HAP-1 (cell line): ENCODE results near the gene LEAP2.
A peak's percentile ranks its signal among the peaks of the same experiment; 100 is the strongest.

Experiments
- DNase-seq, 2 experiments: peaks; one replicate each; pipeline ENCODE4 v3.0.0-alpha.2; 2016 to 2020; ENCODE audit warnings: low spot score in 2 of 2
- H3K27me3 ChIP-seq: fragments of 250-450 bp; sonication (Bioruptor Pico); 2 replicates; pipeline ENCODE4 v1.5.1; 2020; ENCODE audit warnings: low read depth, mild to moderate bottlenecking, moderate library complexity
- H3K36me3 ChIP-seq: fragments of 250-450 bp; sonication (Bioruptor Pico); replicated peaks from 2 replicates; pipeline ENCODE4 v1.5.1; 2020; ENCODE audit warnings: mild to moderate bottlenecking
- H3K4me1 ChIP-seq: fragments of 250-450 bp; sonication (Bioruptor Pico); 2 replicates; pipeline ENCODE4 v1.5.1; 2020; ENCODE audit warnings: mild to moderate bottlenecking
- H3K4me3 ChIP-seq: fragments of 250-450 bp; sonication (Bioruptor Pico); 2 replicates; pipeline ENCODE4 v1.5.1; 2020; ENCODE audit warnings: mild to moderate bottlenecking, moderate library complexity
- H3K9me3 ChIP-seq: fragments of 250-450 bp; sonication (Bioruptor Pico); 2 replicates; pipeline ENCODE4 v1.5.1; 2020; ENCODE audit warnings: mild to moderate bottlenecking, moderate library complexity
- in situ Hi-C: fragments of 300-500 bp; cut with MboI; formaldehyde crosslinking; loops from 3 replicates; pipeline ENCODE4 v1.14.3; 2020; ENCODE audit warnings: low sequenced_read_pairs, inconsistent platforms, mixed read lengths

Gene LEAP2

GRCh38 chr5:132877466-132877865, 4.0 kb downstream of the LEAP2 start:
- Histone ChIP-seq H3K4me3 (no peak overlapping the region), H3K27me3 (no peaks in the 10 kb centered on the region), H3K9me3 (no peaks in the 10 kb centered on the region), H3K36me3 (peaks cover 24% of the 10 kb centered on the region), H3K4me1 (no peaks in the 10 kb centered on the region)
- in situ Hi-C loops, result no loop called here
- no peak for DNase-seq

DNA sequence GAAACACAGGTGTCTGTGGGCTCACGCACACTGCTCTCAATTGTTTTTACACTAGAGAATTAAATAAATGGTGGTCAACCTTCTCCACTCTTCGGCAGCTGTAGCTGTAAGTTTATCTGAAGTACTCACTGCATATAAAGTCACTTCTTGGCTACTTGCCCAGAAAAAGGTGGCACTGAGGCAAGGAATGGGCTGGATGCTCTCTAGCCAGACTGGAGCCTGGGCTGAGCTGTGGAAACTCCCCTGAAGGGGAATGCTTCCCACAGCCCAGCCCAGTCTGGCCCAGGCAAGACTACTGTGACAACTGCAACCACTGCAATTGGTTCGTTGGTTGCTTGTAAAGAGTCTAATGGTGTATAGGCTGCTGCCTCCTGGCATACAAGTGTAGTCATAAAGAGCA, 4.5 kb downstream of the LEAP2 start:
- Histone ChIP-seq H3K36me3 (peaks cover 23% of the 10 kb centered on the region), H3K9me3 (no peaks in the 10 kb centered on the region), H3K4me1 (no peaks in the 10 kb centered on the region), H3K27me3 (no peaks in the 10 kb centered on the region), H3K4me3 (no peak overlapping the region)
- in situ Hi-C loops, result no loop called here
- no peak for DNase-seq

GRCh38 chr5:132883261-132883834, 9.9 kb downstream of the LEAP2 start:
- Histone ChIP-seq H3K36me3 (peaks cover 41% of the 10 kb centered on the region), H3K4me3 (no peak overlapping the region), H3K9me3 (no peaks in the 10 kb centered on the region), H3K4me1 (no peaks in the 10 kb centered on the region), H3K27me3 (no peaks in the 10 kb centered on the region)
- DNase-seq, result peak; percentile 65
- in situ Hi-C loops, result no loop called here

- in situ Hi-C loops, result no loop called here
- Histone ChIP-seq H3K36me3 (peaks cover 46% of the 10 kb centered on the region), H3K9me3 (no peaks in the 10 kb centered on the region), H3K27me3 (no peaks in the 10 kb centered on the region), H3K4me1 (no peaks in the 10 kb centered on the region), H3K4me3 (no peak overlapping the region)
- no peak for DNase-seq
These were observed 11.1 kb downstream of the LEAP2 start for GRCh38 chr5:132884548-132884947.

DNA sequence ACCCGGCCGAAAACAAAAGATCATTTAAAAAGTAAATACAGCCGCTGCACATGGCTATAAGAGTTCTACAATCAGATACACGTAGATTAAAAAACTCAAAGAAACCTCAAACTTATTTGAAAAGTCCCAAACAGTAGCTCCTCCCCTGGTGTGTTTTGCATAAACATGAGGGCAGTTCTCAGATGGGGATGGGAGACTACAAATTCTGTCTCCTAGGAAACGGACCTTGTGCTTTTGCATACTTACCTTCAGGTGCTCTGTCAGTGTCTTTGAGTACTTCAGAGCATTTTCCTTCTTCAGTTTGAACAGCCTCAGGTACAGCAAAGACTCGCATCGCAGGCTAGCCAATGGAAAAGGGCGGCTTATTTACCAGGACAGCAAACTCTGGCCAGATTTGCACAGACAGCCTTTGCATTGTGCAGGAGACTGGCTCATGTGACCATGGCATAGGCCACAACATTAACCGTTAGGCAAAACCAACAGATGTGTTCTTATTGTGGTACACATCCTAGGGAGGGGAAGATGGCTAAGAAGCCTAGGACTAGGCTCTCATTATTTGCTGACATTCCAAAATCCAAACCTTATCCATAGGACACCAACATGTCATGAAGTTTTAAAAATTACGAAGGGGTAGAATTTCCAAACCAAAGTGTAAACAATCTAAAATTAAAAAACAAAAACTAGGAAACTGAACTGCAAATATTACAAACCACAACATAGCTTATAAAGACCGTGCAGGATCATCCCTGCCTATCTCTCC, 12.8 kb downstream of the LEAP2 start:
- DNase-seq, result no peak
- Histone ChIP-seq H3K4me3 (no peak overlapping the region), H3K36me3 (peaks cover 34% of the 10 kb centered on the region), H3K9me3 (no peaks in the 10 kb centered on the region), H3K4me1 (no peaks in the 10 kb centered on the region), H3K27me3 (no peaks in the 10 kb centered on the region)
- in situ Hi-C loops, result no loop called here

DNA sequence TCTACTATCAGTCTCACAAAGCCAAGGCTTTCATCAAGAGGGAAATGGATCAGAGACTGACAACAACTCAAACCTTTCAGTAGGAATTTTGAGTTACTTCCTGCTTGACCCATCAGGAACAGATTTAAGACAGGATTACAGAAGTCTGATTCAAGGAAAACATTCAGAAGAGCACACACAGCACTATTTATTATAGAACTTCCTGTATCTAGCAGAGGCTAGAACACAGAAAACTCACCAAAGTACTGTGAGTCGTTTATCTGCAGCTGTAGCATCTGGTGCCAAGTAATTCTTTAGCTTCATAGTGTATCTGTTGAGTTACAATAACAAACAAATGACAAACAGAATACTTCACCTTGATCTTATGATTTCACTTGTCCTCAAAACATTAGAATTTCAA, 13.8 kb downstream of the LEAP2 start:
- in situ Hi-C loops, result no loop called here
- Histone ChIP-seq H3K27me3 (no peaks in the 10 kb centered on the region), H3K4me1 (no peaks in the 10 kb centered on the region), H3K4me3 (no peak overlapping the region), H3K36me3 (peaks cover 40% of the 10 kb centered on the region), H3K9me3 (no peaks in the 10 kb centered on the region)
- DNase-seq, result no peak

GRCh38 chr5:132889501-132889900, 16.0 kb downstream of the LEAP2 start:
- in situ Hi-C loops, result no loop called here
- no peak for DNase-seq
- Histone ChIP-seq H3K27me3 (no peaks in the 10 kb centered on the region), H3K9me3 (no peaks in the 10 kb centered on the region), H3K4me1 (no peaks in the 10 kb centered on the region), H3K36me3 (peaks cover 55% of the 10 kb centered on the region), H3K4me3 (no peak overlapping the region)

DNA sequence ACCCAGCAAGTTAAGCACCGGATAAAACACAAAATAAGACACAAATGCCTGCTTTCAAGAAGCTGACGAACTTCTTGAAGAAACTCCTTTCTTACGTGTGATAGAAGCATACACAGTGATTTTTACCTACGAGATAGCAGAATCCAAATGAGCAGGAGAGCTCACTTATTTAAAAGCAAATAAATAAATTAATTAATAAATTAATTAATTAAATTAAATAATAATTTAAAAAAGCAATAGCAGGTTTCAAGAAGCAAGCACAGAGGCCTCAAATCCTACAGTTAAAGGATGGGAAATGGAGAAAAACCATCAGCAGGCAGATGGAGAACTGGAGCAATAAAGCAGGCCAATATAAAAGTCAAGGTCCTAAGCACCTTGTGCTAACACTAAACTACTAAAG, 17.3 kb downstream of the LEAP2 start:
- Histone ChIP-seq H3K4me3 (no peak overlapping the region), H3K36me3 (peaks cover 60% of the 10 kb centered on the region), H3K9me3 (no peaks in the 10 kb centered on the region), H3K4me1 (no peaks in the 10 kb centered on the region), H3K27me3 (no peaks in the 10 kb centered on the region)
- in situ Hi-C loops, result no loop called here
- DNase-seq, result no peak

DNA sequence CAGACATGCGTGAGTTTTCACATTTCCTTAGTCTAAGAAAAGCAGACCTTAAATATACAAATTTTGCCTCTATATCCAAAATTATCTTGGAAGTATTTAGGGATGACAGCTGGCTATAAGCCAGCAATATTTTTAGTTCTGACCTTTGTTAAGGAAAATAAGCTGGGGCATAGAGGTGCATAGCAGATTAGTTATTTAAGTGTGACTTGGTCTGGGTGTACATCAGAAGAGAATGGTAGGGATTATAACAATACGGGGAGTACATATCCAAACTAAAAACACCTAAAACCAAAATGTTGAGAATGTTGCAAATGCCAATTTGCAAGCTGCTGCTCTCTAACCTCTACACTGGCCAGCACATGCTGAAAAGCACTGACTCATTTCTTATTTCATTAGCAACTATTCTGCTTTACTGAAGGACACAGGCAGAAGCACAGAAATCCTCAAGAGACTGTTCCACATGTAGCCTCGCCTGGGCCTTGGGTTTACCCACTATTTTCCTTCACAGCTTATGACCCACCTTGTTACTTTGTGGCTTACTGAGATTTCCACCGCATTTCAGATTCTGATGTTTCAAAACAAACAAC, 22.3 kb downstream of the LEAP2 start:
- Histone ChIP-seq H3K36me3 (peaks cover 58% of the 10 kb centered on the region), H3K27me3 (no peaks in the 10 kb centered on the region), H3K9me3 (no peaks in the 10 kb centered on the region), H3K4me1 (peaks cover 5% of the 10 kb centered on the region), H3K4me3 (no peak overlapping the region)
- no peak for DNase-seq
- in situ Hi-C loops, result no loop called here

- no peaks in the 10 kb centered on the region for H3K27me3 ChIP-seq
- no peaks in the 10 kb centered on the region for H3K9me3 ChIP-seq
- peaks cover 11% of the 10 kb centered on the region for H3K4me1 ChIP-seq
- H3K4me3 ChIP-seq, result no peak overlapping the region
- no peak for DNase-seq
- in situ Hi-C loops, result no loop called here
- H3K36me3 ChIP-seq, result peaks cover 54% of the 10 kb centered on the region
These were observed 23.2 kb downstream of the LEAP2 start for GRCh38 chr5:132896685-132897084.

- in situ Hi-C loops, result no loop called here
- Histone ChIP-seq H3K27me3 (no peaks in the 10 kb centered on the region), H3K36me3 (peaks cover 41% of the 10 kb centered on the region), H3K9me3 (no peaks in the 10 kb centered on the region), H3K4me3 (no peak overlapping the region), H3K4me1 (peaks cover 21% of the 10 kb centered on the region)
- DNase-seq, result no peak
These were observed 24.6 kb downstream of the LEAP2 start for GRCh38 chr5:132898094-132898493.

GRCh38 chr5:132901036-132901435, 27.6 kb downstream of the LEAP2 start:
- peaks cover 24% of the 10 kb centered on the region for H3K36me3 ChIP-seq
- in situ Hi-C loops, result no loop called here

GRCh38 chr5:132901730-132902129, 28.3 kb downstream of the LEAP2 start:
- Histone ChIP-seq H3K9me3 (no peaks in the 10 kb centered on the region), H3K4me3 (no peak overlapping the region), H3K4me1 (peaks cover 34% of the 10 kb centered on the region), H3K36me3 (peaks cover 17% of the 10 kb centered on the region; the same call in 1 of the 2 replicates), H3K27me3 (no peaks in the 10 kb centered on the region)
- DNase-seq, result no peak
- in situ Hi-C loops, result no loop called here

More at GRCh38 chr5:132901036-132901435, 27.6 kb downstream of the LEAP2 start:
- Histone ChIP-seq H3K27me3 (no peaks in the 10 kb centered on the region), H3K9me3 (no peaks in the 10 kb centered on the region), H3K4me3 (no peak overlapping the region), H3K4me1 (peaks cover 33% of the 10 kb centered on the region)
- DNase-seq, result peak; percentile 74 to 98

- H3K4me3 ChIP-seq, result no peak overlapping the region
- peaks cover 6% of the 10 kb centered on the region for H3K36me3 ChIP-seq
- peaks cover 28% of the 10 kb centered on the region for H3K4me1 ChIP-seq
- peak in 1 of 2 experiments; percentile 8 for DNase-seq
- no peaks in the 10 kb centered on the region for H3K27me3 ChIP-seq
- in situ Hi-C loops, result no loop called here
- H3K9me3 ChIP-seq, result no peaks in the 10 kb centered on the region
These were observed 32.5 kb downstream of the LEAP2 start for GRCh38 chr5:132905938-132906337.
